Stimulated activated CD8-positive, alpha-beta memory T cell treated with anti-CD3 and anti-CD28 coated beads, Interleukin-15, amount 100 ng/mL, for 48 hours (primary cell): Measurements from ENCODE around the gene PLAC8L1.
"Not testable (repeated sequence)": the region's sequence is repeated elsewhere in the genome, so short reads cannot be mapped to it uniquely, and the experiment has no call there.

ENCODE experiments used
- DNase-seq, 2 donors: peaks; one replicate each; pipeline ENCODE4 v3.0.0-alpha.2; 2020; ENCODE audit warnings: low read depth in 2 of 2

Gene PLAC8L1

GRCh38 chr5:146105477-146105876 is at the start of gene PLAC8L1:
Gene PLAC8L1, minus strand, starts transcription at chr5:146105577. Its CDS starts 1,266 bp downstream, at chr5:146104311.
- no peak for DNase-seq

GRCh38 chr5:146151970-146152369 is 46.6 kb upstream of the PLAC8L1 start:
- no peak for DNase-seq

GRCh38 chr5:146137967-146138403 is 32.6 kb upstream of the PLAC8L1 start:
- DNase-seq, result no peak

GRCh38 chr5:146130440-146131045 is 25.2 kb upstream of the PLAC8L1 start:
- DNase-seq, result no peak

- no peak for DNase-seq
Observed at GRCh38 chr5:146126068-146126467, 20.7 kb upstream of the PLAC8L1 start.

- no peak for DNase-seq
Observed at GRCh38 chr5:146124580-146124979, 19.2 kb upstream of the PLAC8L1 start.

- not testable (repeated sequence) for DNase-seq
Observed at GRCh38 chr5:146121451-146121850, 16.1 kb upstream of the PLAC8L1 start.

- DNase-seq, result no peak
Observed at GRCh38 chr5:146118322-146118721, 12.9 kb upstream of the PLAC8L1 start.

GRCh38 chr5:146117216-146117615 is 11.8 kb upstream of the PLAC8L1 start:
- not testable (repeated sequence) for DNase-seq

GRCh38 chr5:146116361-146116760 is 11.0 kb upstream of the PLAC8L1 start:
- no peak for DNase-seq

GRCh38 chr5:146112476-146112875 is 7.1 kb upstream of the PLAC8L1 start:
- no peak for DNase-seq

GRCh38 chr5:146111409-146111808 is 6.0 kb upstream of the PLAC8L1 start:
- no peak for DNase-seq

GRCh38 chr5:146109379-146109778 is 4.0 kb upstream of the PLAC8L1 start:
- no peak for DNase-seq

- not testable (repeated sequence) for DNase-seq
Observed at GRCh38 chr5:146108870-146109269, 3.5 kb upstream of the PLAC8L1 start.

GRCh38 chr5:146107901-146108300 is 2.5 kb upstream of the PLAC8L1 start:
- no peak for DNase-seq

GRCh38 chr5:146103594-146103993 is 1.8 kb downstream of the PLAC8L1 start:
- DNase-seq, result no peak

- DNase-seq, result no peak
Observed at GRCh38 chr5:146101646-146102045, 3.7 kb downstream of the PLAC8L1 start.

- DNase-seq, result no peak
Observed at GRCh38 chr5:146098047-146098446, 7.3 kb downstream of the PLAC8L1 start.

- DNase-seq, result no peak
Observed at GRCh38 chr5:146091881-146092280, 13.5 kb downstream of the PLAC8L1 start.

- DNase-seq, result no peak
Observed at GRCh38 chr5:146089287-146089686, 16.1 kb downstream of the PLAC8L1 start.

GRCh38 chr5:146088098-146088497 is 17.3 kb downstream of the PLAC8L1 start:
- DNase-seq, result no peak

- no peak for DNase-seq
Observed at GRCh38 chr5:146084376-146084775, 21.0 kb downstream of the PLAC8L1 start.

- no peak for DNase-seq
Observed at GRCh38 chr5:146082798-146083197, 22.6 kb downstream of the PLAC8L1 start.

- no peak for DNase-seq
Observed at GRCh38 chr5:146081556-146081955, 23.8 kb downstream of the PLAC8L1 start.
